Naive thymus-derived CD4-positive, alpha-beta T cell (primary cell): ENCODE data around the gene MCL1. TPM values are rescaled to one million over a fixed set of nuclear protein-coding genes. Genes with fewer than 3 reads are reported as not detected.

Experiments used
- ATAC-seq: fragments of 150-1000 bp; cut with Tn5 transposase; 2 replicates; pipeline ENCODE4 v1.10.0; 2021; ENCODE audit warnings: mild to moderate bottlenecking, moderate library complexity
- CTCF ChIA-PET: fragments of 350-600 bp; sonication (Branson Sonifier 250); formaldehyde crosslinking; loops from one replicate; lab custom pipeline; 2021; ENCODE audit warnings: antibody characterized with exemption; lab: Charles Lee
- POLR2A ChIA-PET: fragments of 350-600 bp; sonication (Branson Sonifier 250); formaldehyde crosslinking; loops from one replicate; lab custom pipeline; 2021; ENCODE audit warnings: antibody characterized with exemption, inconsistent platforms; lab: Charles Lee
- DNase-seq, 9 donors: peaks; one replicate each; pipeline versions ENCODE4 v3.0.0 to v3.0.0-alpha.2; 2020 to 2022; ENCODE audit warnings: mixed read lengths in 1 of 9
- H3K27ac ChIP-seq: one replicate; pipeline ENCODE4 v1.7.0; 2013; ENCODE audit warnings: mild to moderate bottlenecking, low read depth, low read length, moderate library complexity
- H3K27me3 ChIP-seq, 2 donors: one replicate each; pipeline ENCODE4 v1.7.0; 2013; ENCODE audit warnings: low read length in 2 of 2, mild to moderate bottlenecking in 2 of 2, moderate library complexity in 2 of 2; ENCODE audit not compliant: control insufficient read depth in 2 of 2, insufficient read depth in 2 of 2
- H3K36me3 ChIP-seq, 3 experiments: 1 replicate in 2 of 3; 2 replicates in 1 of 3; pipeline ENCODE4 v1.7.0; 2013; ENCODE audit warnings: low read length in 3 of 3, mild to moderate bottlenecking in 3 of 3, moderate library complexity in 1 of 3; ENCODE audit not compliant: insufficient read depth in 3 of 3, control insufficient read depth in 2 of 3
- H3K4me1 ChIP-seq, 2 donors: one replicate each; pipeline ENCODE4 v1.7.0; 2013; ENCODE audit warnings: low read length in 2 of 2, mild to moderate bottlenecking in 2 of 2, moderate library complexity in 1 of 2; ENCODE audit not compliant: control insufficient read depth in 2 of 2, insufficient read depth in 2 of 2
- H3K4me3 ChIP-seq: 2 replicates; pipeline ENCODE4 v1.7.0; 2013; ENCODE audit warnings: mild to moderate bottlenecking, low read length
- H3K9me3 ChIP-seq, 3 experiments: 1 replicate in 2 of 3; 2 replicates in 1 of 3; pipeline ENCODE4 v1.7.0; 2013; ENCODE audit warnings: low read length in 3 of 3; ENCODE audit not compliant: control insufficient read depth in 2 of 3
- H3K27ac Mint-ChIP-seq, 9 donors: one replicate each; pipeline ENCODE4 v1.8.0; 2020 to 2022; ENCODE audit warnings: mixed read lengths in 9 of 9, mild to moderate bottlenecking in 8 of 9, moderate library complexity in 5 of 9, inconsistent platforms in 2 of 9
- H3K27me3 Mint-ChIP-seq, 5 donors: one replicate each; pipeline ENCODE4 v1.8.0; 2021 to 2022; ENCODE audit warnings: mixed read lengths in 5 of 5, mild to moderate bottlenecking in 1 of 5
- H3K36me3 Mint-ChIP-seq, 5 donors: one replicate each; pipeline ENCODE4 v1.8.0; 2020 to 2022; ENCODE audit warnings: mixed read lengths in 5 of 5, mild to moderate bottlenecking in 3 of 5, inconsistent platforms in 1 of 5
- H3K4me1 Mint-ChIP-seq, 7 donors: one replicate each; pipeline ENCODE4 v1.8.0; 2020 to 2022; ENCODE audit warnings: mixed read lengths in 7 of 7, mild to moderate bottlenecking in 3 of 7, inconsistent platforms in 1 of 7
- H3K4me3 Mint-ChIP-seq, 10 donors: one replicate each; pipeline ENCODE4 v1.8.0; 2020 to 2022; ENCODE audit warnings: mild to moderate bottlenecking in 10 of 10, mixed read lengths in 10 of 10, moderate library complexity in 6 of 10, inconsistent platforms in 2 of 10
- H3K9me3 Mint-ChIP-seq, 11 donors: one replicate each; pipeline ENCODE4 v1.8.0; 2020 to 2022; ENCODE audit warnings: mixed read lengths in 11 of 11, mild to moderate bottlenecking in 4 of 11, inconsistent platforms in 1 of 11, moderate library complexity in 1 of 11
- intact Hi-C, 2 donors: fragments of 100-400 bp; cut with micrococcal nuclease; formaldehyde crosslinking; loops; one replicate each; pipeline ENCODE4 v1.15.1; 2023
- polyA plus RNA-seq, 2 donors: library from polyadenylated mRNA; unstranded; fragments of 300-500 nt; fragmentation: Illumina TruSeq; gene quantifications; one replicate each; pipeline ENCODE4 v1.2.3, GENCODE V29; 2021
- total RNA-seq, 6 experiments: library from RNA in 5 of 6; stranded (reverse) in 5 of 6; gene quantifications; 1 replicate in 5 of 6; 2 replicates in 1 of 6; pipeline ENCODE4 v1.2.3 and lab custom pipeline; 2021 to 2026

Gene MCL1
- total and polyA plus RNA-seq, 7 experiments from 2014 or later: 171 to 1,400 (median 314) TPM

GRCh38 chr1:150546294-150546937, 33.0 kb downstream of the MCL1 start:
- Histone ChIP-seq H3K27me3 (no peaks in the 10 kb centered on the region), H3K4me1 (peaks cover 0 to 5% of the 10 kb centered on the region in 2 donors), H3K4me3 (no peak overlapping the region), H3K9me3 (no peaks in the 10 kb centered on the region), H3K27ac (no peak overlapping the region), H3K36me3 (no peaks in the 10 kb centered on the region)
- intact Hi-C loops: no loop called here
- H3K27me3 Mint-ChIP-seq: peaks cover 27 to 40% (median 30%) of the 10 kb centered on the region in 5 donors
- peaks cover 0 to 2% (median 0%) of the 10 kb centered on the region in 11 donors for H3K9me3 Mint-ChIP-seq
- H3K27ac Mint-ChIP-seq: no peak overlapping the region
- no peaks in the 10 kb centered on the region for H3K36me3 Mint-ChIP-seq
- ChIA-PET CTCF (no interaction called here), POLR2A (no interaction called here)
- no peak overlapping the region for H3K4me3 Mint-ChIP-seq
- no peak for DNase-seq
- H3K4me1 Mint-ChIP-seq: peaks cover 5 to 23% (median 14%) of the 10 kb centered on the region in 7 donors
- ATAC-seq: no peak

- no peaks in the 10 kb centered on the region for H3K9me3 ChIP-seq
- Mint-ChIP-seq H3K36me3 (no peaks in the 10 kb centered on the region), H3K27me3 (peaks cover 27 to 39% (median 30%) of the 10 kb centered on the region in 5 donors), H3K4me1 (peaks cover 0 to 16% (median 8%) of the 10 kb centered on the region in 7 donors), H3K27ac (peak overlapping the region in 1 of 9 donors; percentile 12), H3K9me3 (peaks cover 0 to 2% (median 0%) of the 10 kb centered on the region in 11 donors), H3K4me3 (no peak overlapping the region)
- H3K27me3 ChIP-seq: no peaks in the 10 kb centered on the region
- H3K36me3 ChIP-seq: no peaks in the 10 kb centered on the region
- CTCF ChIA-PET: no interaction called here
- POLR2A ChIA-PET: no interaction called here
- H3K27ac ChIP-seq: no peak overlapping the region
- intact Hi-C loops: no loop called here
- DNase-seq (no peak), ATAC-seq (no peak)
- no peaks in the 10 kb centered on the region for H3K4me1 ChIP-seq
- H3K4me3 ChIP-seq: no peak overlapping the region
Measured at GRCh38 chr1:150545486-150546032, 33.9 kb downstream of the MCL1 start.

GRCh38 chr1:150544204-150544603, 35.2 kb downstream of the MCL1 start:
- Mint-ChIP-seq H3K36me3 (no peaks in the 10 kb centered on the region), H3K27ac (no peak overlapping the region), H3K27me3 (peaks cover 23 to 32% (median 29%) of the 10 kb centered on the region in 5 donors), H3K4me3 (no peak overlapping the region), H3K9me3 (no peaks in the 10 kb centered on the region), H3K4me1 (peaks cover 0 to 9% (median 4%) of the 10 kb centered on the region in 7 donors)
- Histone ChIP-seq H3K4me3 (no peak overlapping the region), H3K4me1 (no peaks in the 10 kb centered on the region), H3K27ac (no peak overlapping the region), H3K27me3 (no peaks in the 10 kb centered on the region), H3K36me3 (no peaks in the 10 kb centered on the region), H3K9me3 (no peaks in the 10 kb centered on the region)
- intact Hi-C loops: no loop called here
- ATAC-seq (no peak), DNase-seq (no peak)
- ChIA-PET POLR2A (no interaction called here), CTCF (interaction anchor here (0.6 kb wide), 1 partner anchor 96 kb away, joined by 4 read pairs; no protein-coding TSS in a partner anchor)

- ChIA-PET CTCF (no interaction called here), POLR2A (no interaction called here)
- peaks cover 0 to 9% (median 4%) of the 10 kb centered on the region in 7 donors for H3K4me1 Mint-ChIP-seq
- H3K27ac Mint-ChIP-seq: no peak overlapping the region
- peaks cover 23 to 32% (median 28%) of the 10 kb centered on the region in 5 donors for H3K27me3 Mint-ChIP-seq
- Histone ChIP-seq H3K9me3 (no peaks in the 10 kb centered on the region), H3K27me3 (no peaks in the 10 kb centered on the region), H3K4me3 (no peak overlapping the region), H3K27ac (no peak overlapping the region), H3K4me1 (no peaks in the 10 kb centered on the region), H3K36me3 (no peaks in the 10 kb centered on the region)
- no peak overlapping the region for H3K4me3 Mint-ChIP-seq
- no peaks in the 10 kb centered on the region for H3K36me3 Mint-ChIP-seq
- no peak for DNase-seq
- intact Hi-C loops: no loop called here
- no peaks in the 10 kb centered on the region for H3K9me3 Mint-ChIP-seq
- ATAC-seq: no peak
Measured at GRCh38 chr1:150543500-150544143, 35.8 kb downstream of the MCL1 start.

GRCh38 chr1:150537732-150538684, 41.4 kb downstream of the MCL1 start:
- Mint-ChIP-seq H3K9me3 (no peaks in the 10 kb centered on the region), H3K27me3 (peaks cover 0 to 7% (median 5%) of the 10 kb centered on the region in 5 donors), H3K36me3 (no peaks in the 10 kb centered on the region), H3K4me1 (no peaks in the 10 kb centered on the region), H3K4me3 (no peak overlapping the region), H3K27ac (peak overlapping the region in 1 of 9 donors; percentile 47)
- no peaks in the 10 kb centered on the region for H3K27me3 ChIP-seq
- H3K27ac ChIP-seq: no peak overlapping the region
- no peak for DNase-seq
- H3K36me3 ChIP-seq: no peaks in the 10 kb centered on the region
- ChIA-PET CTCF (no interaction called here), POLR2A (interaction anchor here (0.6 kb wide), 1 partner anchor 120 kb away, joined by 4 read pairs; no protein-coding TSS in a partner anchor)
- no peaks in the 10 kb centered on the region for H3K4me1 ChIP-seq
- intact Hi-C loops: no loop called here
- H3K4me3 ChIP-seq: no peak overlapping the region
- ATAC-seq: no peak
- no peaks in the 10 kb centered on the region for H3K9me3 ChIP-seq
